IMR-90 (cell line): Measurements from ENCODE around the gene ZNF423. TPM values are rescaled to one million over a fixed set of nuclear protein-coding genes. Genes with fewer than 3 reads are reported as not detected.

Source experiments
- ATAC-seq: fragments of 200-7000 bp; cut with Tn5 transposase; 2 replicates; pipeline ENCODE4 v1.9.1; 2020; ENCODE audit warnings: low read depth, mild to moderate bottlenecking, moderate library complexity
- BruUV-seq: library from RNA; stranded (reverse); fragments of 400-500 nt; replicated peaks from 2 replicates; lab custom pipeline; 2021; lab: Mats Ljungman, UMichigan
- CTCF ChIA-PET: fragments of 300-600 bp; formaldehyde crosslinking; extraction: SDS; loops from one replicate; lab custom pipeline; 2021; ENCODE audit warnings: antibody characterized with exemption; lab: Yijun Ruan, JAX
- POLR2A ChIA-PET: fragments of 300-600 bp; sonication (Branson Sonifier 250); formaldehyde crosslinking; loops from one replicate; lab custom pipeline; 2022; ENCODE audit warnings: antibody characterized with exemption; ENCODE audit not compliant: unreplicated experiment; lab: Charles Lee
- DNase-seq: peaks from one replicate; pipeline ENCODE4 v3.0.0; 2013
- H2AFZ ChIP-seq: replicated peaks from 2 replicates; pipeline ENCODE3; 2013; ENCODE audit warnings: low read length, mild to moderate bottlenecking; ENCODE audit not compliant: poor library complexity
- H2AK5ac ChIP-seq: 2 replicates; pipeline ENCODE4 v1.6.1; 2013; ENCODE audit warnings: low read depth, low read length, inconsistent platforms
- H2AK9ac ChIP-seq: replicated peaks from 2 replicates; pipeline ENCODE3; 2013; ENCODE audit warnings: mild to moderate bottlenecking, low read depth, low read length, moderate library complexity; ENCODE audit not compliant: poor library complexity
- H2BK120ac ChIP-seq: 2 replicates; pipeline ENCODE4 v1.6.1; 2013; ENCODE audit warnings: low read depth, low read length, inconsistent platforms
- H2BK15ac ChIP-seq: 3 replicates; pipeline ENCODE4 v1.6.1; 2013; ENCODE audit warnings: low read depth, low read length, inconsistent platforms
- H2BK20ac ChIP-seq: 2 replicates; pipeline ENCODE4 v1.6.1; 2013; ENCODE audit warnings: low read depth, mild to moderate bottlenecking, inconsistent platforms, low read length, moderate library complexity
- H2BK5ac ChIP-seq: 2 replicates; pipeline ENCODE4 v1.6.1; 2013; ENCODE audit warnings: mild to moderate bottlenecking, low read depth, low read length, inconsistent platforms; ENCODE audit not compliant: poor library complexity, severe bottlenecking
- H3K14ac ChIP-seq: replicated peaks from 2 replicates; pipeline ENCODE4 v1.6.1; 2013; ENCODE audit warnings: low read depth, low read length, inconsistent platforms
- H3K18ac ChIP-seq: 2 replicates; pipeline ENCODE4 v1.6.1; 2013; ENCODE audit warnings: low read depth, low read length, control low read depth
- H3K23ac ChIP-seq: 2 replicates; pipeline ENCODE4 v1.6.1; 2013; ENCODE audit warnings: low read depth, low read length, inconsistent platforms
- H3K27ac ChIP-seq: 2 replicates; pipeline ENCODE4 v1.5.1; 2013; ENCODE audit warnings: mild to moderate bottlenecking, control low read depth, low read length; ENCODE audit not compliant: insufficient read depth
- H3K27me3 ChIP-seq: 2 replicates; pipeline ENCODE4 v1.6.1; 2013; ENCODE audit warnings: low read length; ENCODE audit not compliant: control insufficient read depth, insufficient read depth
- H3K36me3 ChIP-seq: 2 replicates; pipeline ENCODE4 v1.6.1; 2013; ENCODE audit warnings: low read length, mixed read lengths; ENCODE audit not compliant: control insufficient read depth, insufficient read depth
- H3K4ac ChIP-seq: 2 replicates; pipeline ENCODE4 v1.6.1; 2013; ENCODE audit warnings: low read depth, low read length, inconsistent platforms
- H3K4me1 ChIP-seq: 2 replicates; pipeline ENCODE4 v1.6.1; 2013; ENCODE audit warnings: low read length, mixed read lengths; ENCODE audit not compliant: control insufficient read depth, insufficient read depth
- H3K4me2 ChIP-seq: 2 replicates; pipeline ENCODE4 v1.6.1; 2013; ENCODE audit warnings: low read depth, mild to moderate bottlenecking, control low read depth, low read length, moderate library complexity
- H3K4me3 ChIP-seq: 2 replicates; pipeline ENCODE4 v1.5.1; 2013; ENCODE audit warnings: low read depth, mild to moderate bottlenecking, control low read depth, low read length, moderate library complexity; ENCODE audit not compliant: insufficient read depth
- H3K56ac ChIP-seq: 2 replicates; pipeline ENCODE4 v1.6.1; 2013; ENCODE audit warnings: low read length, inconsistent platforms; ENCODE audit not compliant: insufficient read depth; ENCODE audit errors: extremely low read depth
- H3K79me1 ChIP-seq, 2 experiments: 2 replicates each; pipeline ENCODE4 v1.6.1; 2013; ENCODE audit warnings: low read length in 2 of 2, inconsistent platforms in 1 of 2, low read depth in 1 of 2
- H3K9ac ChIP-seq: 2 replicates; pipeline ENCODE4 v1.6.1; 2013; ENCODE audit warnings: low read depth, low read length, control low read depth
- H3K9me1 ChIP-seq: 2 replicates; pipeline ENCODE4 v1.6.1; 2013; ENCODE audit warnings: low read length, inconsistent platforms; ENCODE audit not compliant: insufficient read depth
- H3K9me3 ChIP-seq: 2 replicates; pipeline ENCODE4 v1.6.1; 2013; ENCODE audit warnings: low read length; ENCODE audit not compliant: control insufficient read depth, insufficient read depth
- H4K20me1 ChIP-seq: 2 replicates; pipeline ENCODE4 v1.6.1; 2013; ENCODE audit warnings: low read length, inconsistent platforms; ENCODE audit not compliant: insufficient read depth
- H4K5ac ChIP-seq: 2 replicates; pipeline ENCODE4 v1.6.1; 2013; ENCODE audit warnings: mild to moderate bottlenecking, low read depth, low read length, control low read depth
- H4K8ac ChIP-seq, 2 experiments: 2 replicates each; pipeline ENCODE4 v1.6.1; 2013; ENCODE audit warnings: low read depth in 2 of 2, low read length in 2 of 2, control low read depth in 1 of 2, inconsistent platforms in 1 of 2
- H4K91ac ChIP-seq: 2 replicates; pipeline ENCODE4 v1.6.1; 2013; ENCODE audit warnings: low read depth, low read length, inconsistent platforms; ENCODE audit not compliant: insufficient read depth
- BHLHE40 ChIP-seq: fragments of 150-350 bp; IDR thresholded peaks from 2 replicates; pipeline ENCODE4 v1.6.1; 2016; ENCODE audit warnings: mild to moderate bottlenecking, low read depth, low read length
- CEBPB ChIP-seq: IDR thresholded peaks from 2 replicates; pipeline ENCODE4 v1.6.1; 2012; ENCODE audit warnings: low read depth, low read length, improper control_type of control experiment
- CHD1 ChIP-seq: IDR thresholded peaks from 2 replicates; pipeline ENCODE4 v1.6.1; 2012; ENCODE audit warnings: low read depth, low read length, improper control_type of control experiment
- CTCF ChIP-seq: conservative IDR thresholded peaks from 2 replicates; pipeline ENCODE4 v1.5.1; 2012; ENCODE audit warnings: mild to moderate bottlenecking, low read depth, low read length, improper control_type of control experiment
- ELK1 ChIP-seq: fragments of 150-350 bp; IDR thresholded peaks from 2 replicates; pipeline ENCODE4 v1.6.1; 2016; ENCODE audit warnings: low read depth, mild to moderate bottlenecking, low read length, moderate library complexity, borderline replicate concordance
- FOS ChIP-seq: fragments of 150-350 bp; IDR thresholded peaks from 2 replicates; pipeline ENCODE4 v1.6.1; 2016; ENCODE audit warnings: low read depth, low read length
- MAFK ChIP-seq: IDR thresholded peaks from 2 replicates; pipeline ENCODE4 v1.6.1; 2012; ENCODE audit warnings: low read depth, low read length, improper control_type of control experiment
- MAZ ChIP-seq: IDR thresholded peaks from 2 replicates; pipeline ENCODE4 v1.6.1; 2012; ENCODE audit warnings: low read depth, mild to moderate bottlenecking, low read length, improper control_type of control experiment, moderate library complexity, borderline replicate concordance
- MXI1 ChIP-seq: IDR thresholded peaks from 2 replicates; pipeline ENCODE4 v1.6.1; 2012; ENCODE audit warnings: low read depth, mild to moderate bottlenecking, low read length, moderate library complexity, borderline replicate concordance
- NFE2L2 ChIP-seq: fragments of 150-350 bp; IDR thresholded peaks from 2 replicates; pipeline ENCODE4 v1.6.1; 2016; ENCODE audit warnings: low read depth, mild to moderate bottlenecking, low read length
- POLR2A ChIP-seq: IDR thresholded peaks from 2 replicates; pipeline ENCODE4 v1.6.1; 2012; ENCODE audit warnings: mild to moderate bottlenecking, low read depth, low read length
- RAD21 ChIP-seq: IDR thresholded peaks from 2 replicates; pipeline ENCODE4 v1.6.1; 2012; ENCODE audit warnings: low read length, improper control_type of control experiment
- RCOR1 ChIP-seq: IDR thresholded peaks from 2 replicates; pipeline ENCODE4 v1.6.1; 2012; ENCODE audit warnings: mild to moderate bottlenecking, low read length, improper control_type of control experiment; ENCODE audit not compliant: insufficient replicate concordance
- RFX5 ChIP-seq: IDR thresholded peaks from 2 replicates; pipeline ENCODE4 v1.8.0; 2012; ENCODE audit warnings: low read depth, mild to moderate bottlenecking, low read length, moderate library complexity
- SMC3 ChIP-seq: fragments of 150-350 bp; IDR thresholded peaks from 2 replicates; pipeline ENCODE4 v1.6.1; 2016; ENCODE audit warnings: low read depth, mild to moderate bottlenecking, antibody characterized with exemption, low read length, moderate library complexity
- USF2 ChIP-seq: fragments of 150-350 bp; IDR thresholded peaks from 2 replicates; pipeline ENCODE4 v1.6.1; 2017; ENCODE audit warnings: mild to moderate bottlenecking, antibody characterized with exemption, low read length, low read depth
- WGBS, 2 experiments: methylation state at CpG; one replicate each; pipeline versions ENCODE4 v1.1.5 to v1.1.7; 2013; ENCODE audit warnings: missing lambda C conversion rate in 2 of 2; ENCODE audit not compliant: insufficient read length in 1 of 2; ENCODE audit errors: extremely low coverage in 2 of 2; 5-methylcytosine and 5-hydroxymethylcytosine counted together
- dilution Hi-C: fragments of 300-500 bp; cut with HindIII; formaldehyde crosslinking; loops from one replicate; pipeline ENCODE4 v1.14.3; 2018; ENCODE audit warnings: low sequenced_read_pairs; ENCODE audit not compliant: unreplicated experiment
- in situ Hi-C: fragments of 300-500 bp; cut with MboI; formaldehyde crosslinking; loops from 3 replicates; pipeline ENCODE4 v1.14.3; 2019; ENCODE audit warnings: low sequenced_read_pairs, inconsistent platforms, mixed read lengths
- intact Hi-C: fragments of 100-400 bp; cut with micrococcal nuclease; formaldehyde crosslinking; loops from 2 replicates; pipeline ENCODE4 v1.10.0; 2022
- polyA plus RNA-seq, 3 experiments: library from polyadenylated mRNA; depleted of rRNA; stranded (reverse); fragments of >200 nt; gene quantifications; 2 replicates each; pipeline ENCODE4 v1.2.3, GENCODE V29; 2012; ENCODE audit warnings: low replicate concordance in 1 of 3
- total RNA-seq: library from RNA; depleted of rRNA; stranded (reverse); fragments of >200 nt; gene quantifications from 2 replicates; pipeline ENCODE4 v1.2.3, GENCODE V29; 2012

Gene ZNF423
- total and polyA plus RNA-seq, 2 of the 4 experiments (the other 2 are of a cell fraction): under 0.01 to 0.10 TPM

GRCh38 chr16:49723310-49723709 lies 132.6 kb downstream of the ZNF423 start:
- POLR2A ChIA-PET: no interaction called here
- Histone ChIP-seq H3K36me3 (no peaks in the 10 kb centered on the region), H3K9ac (no peak overlapping the region), H4K8ac (no peak overlapping the region), H3K4me1 (no peaks in the 10 kb centered on the region), H4K91ac (no peak overlapping the region), H3K27ac (no peak overlapping the region), H3K14ac (no peak overlapping the region), H4K5ac (no peak overlapping the region), H3K18ac (no peak overlapping the region), H4K20me1 (no peaks in the 10 kb centered on the region), H2AK9ac (no peak overlapping the region), H3K4me3 (no peak overlapping the region), H2BK5ac (no peak overlapping the region), H3K4me2 (no peak overlapping the region), H3K56ac (no peak overlapping the region), H3K79me1 (no peaks in the 10 kb centered on the region), H3K4ac (no peak overlapping the region), H2AFZ (no peak overlapping the region), H3K9me3 (no peaks in the 10 kb centered on the region), H2BK120ac (no peak overlapping the region), H2AK5ac (no peak overlapping the region), H3K27me3 (no peaks in the 10 kb centered on the region), H3K9me1 (no peaks in the 10 kb centered on the region), H3K23ac (no peak overlapping the region), H2BK15ac (no peak overlapping the region), H2BK20ac (no peak overlapping the region)
- intact Hi-C loops (no loop called here), dilution Hi-C loops (no loop called here), in situ Hi-C loops (no loop called here)
- CTCF ChIA-PET: no interaction called here
- TF ChIP-seq CTCF (no peak), RAD21 (no peak), NFE2L2 (no peak), POLR2A (no peak), FOS (no peak), CHD1 (no peak), USF2 (no peak), RCOR1 (no peak), RFX5 (no peak), MAFK (no peak), CEBPB (no peak), BHLHE40 (no peak), ELK1 (no peak), MAZ (no peak), SMC3 (no peak), MXI1 (no peak)
- ATAC-seq: no peak
- WGBS, 2 experiments: no CpG with 5 or more reads among the region's 1 CpG
- DNase-seq: no peak
- no TSS peak for BruUV-seq
